Mesenchymal stem cell (in vitro differentiated cells and primary cell): ENCODE measurements around the gene ITSN1.
"Not testable (repeated sequence)": the region's sequence is repeated elsewhere in the genome, so short reads cannot be mapped to it uniquely, and the experiment has no call there.

Source experiments
- DNase-seq: peaks from one replicate; pipeline ENCODE4 v3.0.0-alpha.2; 2013
- H2AFZ ChIP-seq: one replicate; pipeline ENCODE4 v1.6.1; 2013; ENCODE audit warnings: low read depth, mild to moderate bottlenecking, control low read depth, inconsistent platforms, low read length, moderate library complexity
- H2AK5ac ChIP-seq: 2 replicates; pipeline ENCODE4 v1.6.1; 2013; ENCODE audit warnings: low read length, moderate library complexity, mild to moderate bottlenecking, inconsistent platforms; ENCODE audit not compliant: severe bottlenecking
- H2BK120ac ChIP-seq: one replicate; pipeline ENCODE4 v1.6.1; 2013; ENCODE audit warnings: low read depth, mild to moderate bottlenecking, inconsistent platforms, low read length, moderate library complexity
- H2BK12ac ChIP-seq, 2 experiments: one replicate each; pipeline ENCODE4 v1.6.1; 2013; ENCODE audit warnings: inconsistent platforms in 2 of 2, low read length in 2 of 2, mild to moderate bottlenecking in 2 of 2, moderate library complexity in 2 of 2, control low read depth in 1 of 2
- H2BK15ac ChIP-seq: one replicate; pipeline ENCODE4 v1.6.1; 2013; ENCODE audit warnings: mild to moderate bottlenecking, low read depth, inconsistent platforms; ENCODE audit not compliant: poor library complexity, severe bottlenecking
- H2BK5ac ChIP-seq: 2 replicates; pipeline ENCODE4 v1.6.1; 2013; ENCODE audit warnings: low read depth, mild to moderate bottlenecking, low read length, control low read depth, inconsistent platforms; ENCODE audit not compliant: poor library complexity, severe bottlenecking
- H3K14ac ChIP-seq, 2 experiments: one replicate each; pipeline ENCODE4 v1.6.1; 2013; ENCODE audit warnings: inconsistent platforms in 2 of 2, low read length in 2 of 2, control low read depth in 1 of 2, mild to moderate bottlenecking in 1 of 2, moderate library complexity in 1 of 2
- H3K18ac ChIP-seq, 2 experiments: one replicate each; pipeline ENCODE4 v1.6.1; 2013; ENCODE audit warnings: inconsistent platforms in 2 of 2, low read length in 2 of 2, control low read depth in 1 of 2, low read depth in 1 of 2, mild to moderate bottlenecking in 1 of 2
- H3K23ac ChIP-seq, 2 experiments: one replicate each; pipeline ENCODE4 v1.6.1; 2013; ENCODE audit warnings: inconsistent platforms in 2 of 2, low read length in 2 of 2, mild to moderate bottlenecking in 2 of 2, moderate library complexity in 2 of 2, control low read depth in 1 of 2
- H3K27ac ChIP-seq: 2 replicates; pipeline ENCODE4 v1.5.1; 2013; ENCODE audit warnings: mild to moderate bottlenecking, moderate library complexity, low read length, control low read depth, inconsistent platforms; ENCODE audit not compliant: poor library complexity, severe bottlenecking
- H3K27me3 ChIP-seq, 2 experiments: 2 replicates each; pipeline versions ENCODE4 v1.6.1 to v1.7.0; 2013; ENCODE audit warnings: low read length in 2 of 2, mild to moderate bottlenecking in 2 of 2, moderate library complexity in 2 of 2, control low read depth in 1 of 2, inconsistent platforms in 1 of 2; ENCODE audit not compliant: control insufficient read depth in 1 of 2, insufficient read depth in 1 of 2
- H3K36me3 ChIP-seq, 2 experiments: 2 replicates each; pipeline versions ENCODE4 v1.6.1 to v1.7.0; 2013; ENCODE audit warnings: low read length in 2 of 2, control low read depth in 1 of 2, inconsistent platforms in 1 of 2, low read depth in 1 of 2, mild to moderate bottlenecking in 1 of 2; ENCODE audit not compliant: insufficient read depth in 2 of 2, control insufficient read depth in 1 of 2
- H3K4ac ChIP-seq, 2 experiments: one replicate each; pipeline ENCODE4 v1.6.1; 2013; ENCODE audit warnings: inconsistent platforms in 2 of 2, low read length in 2 of 2, mild to moderate bottlenecking in 2 of 2, moderate library complexity in 2 of 2, control low read depth in 1 of 2, low read depth in 1 of 2
- H3K4me1 ChIP-seq: 2 replicates; pipeline ENCODE4 v1.6.1; 2013; ENCODE audit warnings: low read depth, low read length, control low read depth; ENCODE audit not compliant: control insufficient read depth, insufficient read depth
- H3K4me2 ChIP-seq: 2 replicates; pipeline ENCODE4 v1.6.1; 2013; ENCODE audit warnings: low read length, mild to moderate bottlenecking, inconsistent platforms; ENCODE audit not compliant: poor library complexity, severe bottlenecking
- H3K4me3 ChIP-seq, 2 experiments: 2 replicates each; pipeline versions ENCODE4 v1.5.1 to v1.7.0; 2013; ENCODE audit warnings: low read length in 2 of 2, mild to moderate bottlenecking in 2 of 2, control low read depth in 1 of 2, low read depth in 1 of 2; ENCODE audit not compliant: insufficient read depth in 1 of 2
- H3K79me1 ChIP-seq: replicated peaks from 2 replicates; pipeline ENCODE4 v1.6.1; 2013; ENCODE audit warnings: mild to moderate bottlenecking, control low read depth, low read length, inconsistent platforms; ENCODE audit not compliant: poor library complexity, severe bottlenecking
- H3K9ac ChIP-seq: 2 replicates; pipeline ENCODE4 v1.7.0; 2013; ENCODE audit warnings: mild to moderate bottlenecking, low read length, moderate library complexity
- H3K9me3 ChIP-seq: 2 replicates; pipeline ENCODE4 v1.7.0; 2013; ENCODE audit warnings: mild to moderate bottlenecking, low read length; ENCODE audit not compliant: control insufficient read depth
- H4K8ac ChIP-seq: one replicate; pipeline ENCODE4 v1.6.1; 2013; ENCODE audit warnings: inconsistent platforms, mild to moderate bottlenecking, low read length, moderate library complexity
- H4K91ac ChIP-seq: one replicate; pipeline ENCODE4 v1.6.1; 2013; ENCODE audit warnings: mild to moderate bottlenecking, low read length, inconsistent platforms
- WGBS: methylation state at CpG from one replicate; pipeline ENCODE4 v1.1.7; 2013; ENCODE audit warnings: mixed read lengths; 5-methylcytosine and 5-hydroxymethylcytosine counted together

Gene ITSN1

DNA sequence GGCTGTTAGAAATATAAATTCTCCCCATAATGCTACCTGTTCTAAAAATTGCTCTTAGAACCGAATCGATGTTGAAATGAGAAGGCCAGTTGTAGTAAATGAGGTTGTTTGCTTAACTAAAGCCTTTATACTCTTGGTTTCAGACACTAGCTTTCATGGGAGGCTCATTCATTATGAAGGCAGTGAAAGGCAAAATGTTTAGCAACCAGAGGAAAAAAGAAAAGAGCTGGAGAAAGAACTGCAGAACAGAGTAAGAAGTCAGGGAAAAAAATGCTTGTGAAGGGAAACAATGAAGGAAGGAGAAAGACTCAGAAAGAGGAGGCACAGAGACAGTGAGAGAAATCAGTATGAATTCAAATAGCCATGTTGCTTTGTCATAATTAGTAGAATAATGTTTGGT lies 145.1 kb downstream of the ITSN1 start:
- H3K27me3 ChIP-seq, result no peaks in the 10 kb centered on the region
- H2BK12ac ChIP-seq, result no peak overlapping the region
- H3K4me3 ChIP-seq, result no peak overlapping the region
- peaks cover 4% of the 10 kb centered on the region for H3K79me1 ChIP-seq
- peaks cover 0 to 28% of the 10 kb centered on the region in 2 experiments for H3K36me3 ChIP-seq
- H3K18ac ChIP-seq, result no peak overlapping the region
- H3K23ac ChIP-seq, result no peak overlapping the region
- no peak overlapping the region for H2AK5ac ChIP-seq
- 96% methylated on average over 2 of the region's 2 CpGs for WGBS
- H3K9ac ChIP-seq, result no peak overlapping the region
- no peak overlapping the region for H3K4me2 ChIP-seq
- no peak overlapping the region for H3K14ac ChIP-seq
- no peaks in the 10 kb centered on the region for H3K9me3 ChIP-seq
- no peak overlapping the region for H2BK15ac ChIP-seq
- H3K4me1 ChIP-seq, result no peaks in the 10 kb centered on the region
- H3K4ac ChIP-seq, result no peak overlapping the region
- no peak overlapping the region for H3K27ac ChIP-seq
- H4K91ac ChIP-seq, result no peak overlapping the region
- no peak overlapping the region for H2BK120ac ChIP-seq
- DNase-seq, result no peak
- H2AFZ ChIP-seq, result no peak overlapping the region
- H4K8ac ChIP-seq, result no peak overlapping the region
- H2BK5ac ChIP-seq, result no peak overlapping the region

DNA sequence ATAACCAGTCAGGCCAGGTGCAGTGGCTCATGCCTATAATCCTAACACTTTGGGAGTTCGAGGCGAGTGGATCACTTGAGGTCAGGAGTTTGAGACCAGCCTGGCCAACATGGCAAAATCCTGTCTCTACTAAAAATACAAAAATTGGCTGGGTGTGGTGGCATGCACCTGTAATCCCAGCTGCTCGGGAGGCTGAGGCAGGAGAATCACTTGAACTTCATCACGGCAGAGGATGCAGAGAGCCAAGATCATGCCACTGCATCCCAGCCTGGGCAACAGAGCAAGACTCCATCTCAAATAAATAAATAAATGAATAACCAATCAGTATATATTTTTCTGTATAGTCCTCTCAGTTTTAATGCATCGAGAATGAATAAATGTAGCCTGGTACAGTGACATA lies 146.1 kb downstream of the ITSN1 start:
- H3K27ac ChIP-seq, H3K27me3 ChIP-seq, H3K9me3 ChIP-seq: not testable (repeated sequence)

DNA sequence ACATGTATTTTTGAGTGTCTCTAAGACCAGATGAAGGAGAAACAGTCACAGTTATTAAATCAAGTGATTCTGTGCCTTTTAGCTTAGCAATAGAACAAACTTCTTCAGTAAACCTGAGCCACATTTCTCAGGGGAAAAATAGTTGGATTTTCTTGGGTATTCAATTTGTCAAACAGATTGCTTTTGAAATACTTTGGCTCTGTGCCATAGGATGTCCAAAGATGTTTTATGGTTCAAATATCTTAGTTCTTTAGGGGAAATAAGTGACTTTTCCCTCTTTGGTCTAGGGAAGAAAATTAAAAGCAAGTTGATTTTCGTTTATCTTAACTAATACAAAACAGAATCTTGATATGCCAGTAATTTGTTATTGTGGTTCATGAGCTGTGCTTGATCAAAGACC lies 147.4 kb downstream of the ITSN1 start:
- Histone ChIP-seq H4K8ac (no peak overlapping the region), H2BK120ac (no peak overlapping the region), H2BK12ac (no peak overlapping the region), H2BK15ac (no peak overlapping the region), H3K4me2 (no peak overlapping the region), H3K14ac (no peak overlapping the region), H3K36me3 (peaks cover 0 to 40% of the 10 kb centered on the region in 2 experiments), H3K23ac (no peak overlapping the region), H4K91ac (no peak overlapping the region), H2AK5ac (no peak overlapping the region), H3K9me3 (no peaks in the 10 kb centered on the region), H3K4me1 (no peaks in the 10 kb centered on the region), H3K18ac (no peak overlapping the region), H3K27me3 (no peaks in the 10 kb centered on the region), H3K9ac (no peak overlapping the region), H3K79me1 (peaks cover 8% of the 10 kb centered on the region), H3K4me3 (no peak overlapping the region), H2AFZ (no peak overlapping the region), H2BK5ac (no peak overlapping the region), H3K4ac (no peak overlapping the region), H3K27ac (no peak overlapping the region)
- peak; percentile 15 for DNase-seq
- WGBS, result no CpG with 5 or more reads among the region's 1 CpG

More for the DNA sequence above, 146.1 kb downstream of the ITSN1 start:
- H3K4me1 ChIP-seq, H3K14ac ChIP-seq, H3K4me3 ChIP-seq, H2BK120ac ChIP-seq, H3K9ac ChIP-seq, H3K4ac ChIP-seq, H3K4me2 ChIP-seq, H2AFZ ChIP-seq, H2BK15ac ChIP-seq, H2AK5ac ChIP-seq, H4K8ac ChIP-seq, DNase-seq, H3K23ac ChIP-seq, H3K79me1 ChIP-seq, H2BK12ac ChIP-seq, H2BK5ac ChIP-seq, H4K91ac ChIP-seq, H3K18ac ChIP-seq: not testable (repeated sequence)
- H3K36me3 ChIP-seq, result peaks cover 0 to 34% of the 10 kb centered on the region in 2 experiments
- WGBS, result over 99% methylated on average over 4 of the region's 5 CpGs

DNA sequence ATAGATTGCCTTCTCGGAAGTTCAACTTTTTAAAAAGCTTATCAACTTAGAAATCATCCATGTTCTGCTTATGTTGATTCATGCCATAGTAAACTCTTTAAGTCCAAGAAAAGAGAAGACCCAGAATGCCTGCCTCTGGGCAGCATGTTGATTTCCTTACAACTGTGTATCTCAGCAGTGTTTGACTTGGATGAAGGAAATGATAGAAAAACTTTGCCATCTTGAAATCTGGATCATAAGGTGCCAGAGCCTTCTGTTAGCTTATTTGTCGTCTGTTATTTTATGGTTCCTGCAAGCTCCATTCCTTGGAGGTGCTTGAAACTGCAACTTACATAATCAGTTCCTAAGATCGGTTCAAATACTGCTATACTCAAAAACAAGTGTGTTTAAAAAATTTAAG lies 148.8 kb downstream of the ITSN1 start:
- no peak for DNase-seq
- H4K91ac ChIP-seq, result no peak overlapping the region
- H3K18ac ChIP-seq, result no peak overlapping the region
- no peak overlapping the region for H3K23ac ChIP-seq
- H2BK12ac ChIP-seq, result no peak overlapping the region
- H2AK5ac ChIP-seq, result no peak overlapping the region
- peaks cover 10% of the 10 kb centered on the region for H3K79me1 ChIP-seq
- peaks cover 4 to 41% of the 10 kb centered on the region in 2 experiments for H3K36me3 ChIP-seq
- H2BK15ac ChIP-seq, result no peak overlapping the region
- no peak overlapping the region for H2BK5ac ChIP-seq
- H3K27ac ChIP-seq, result no peak overlapping the region
- no peaks in the 10 kb centered on the region for H3K27me3 ChIP-seq
- no peaks in the 10 kb centered on the region for H3K9me3 ChIP-seq
- H2AFZ ChIP-seq, result no peak overlapping the region
- H2BK120ac ChIP-seq, result no peak overlapping the region
- no peak overlapping the region for H3K14ac ChIP-seq
- no peak overlapping the region for H3K4me2 ChIP-seq
- H3K4me1 ChIP-seq, result no peaks in the 10 kb centered on the region
- no peak overlapping the region for H3K9ac ChIP-seq
- no peak overlapping the region for H4K8ac ChIP-seq
- no peak overlapping the region for H3K4ac ChIP-seq
- H3K4me3 ChIP-seq, result no peak overlapping the region
- 95% methylated on average over 2 of the region's 3 CpGs for WGBS
